Naive thymus-derived CD4-positive, alpha-beta T cell (primary cell): ENCODE measurements around the gene TLR9. TPM values are rescaled to one million over a fixed set of nuclear protein-coding genes. Genes with fewer than 3 reads are reported as not detected.

Experiments used
- ATAC-seq: fragments of 150-1000 bp; cut with Tn5 transposase; 2 replicates; pipeline ENCODE4 v1.10.0; 2021; ENCODE audit warnings: mild to moderate bottlenecking, moderate library complexity
- CTCF ChIA-PET: fragments of 350-600 bp; sonication (Branson Sonifier 250); formaldehyde crosslinking; loops from one replicate; lab custom pipeline; 2021; ENCODE audit warnings: antibody characterized with exemption; lab: Charles Lee
- POLR2A ChIA-PET: fragments of 350-600 bp; sonication (Branson Sonifier 250); formaldehyde crosslinking; loops from one replicate; lab custom pipeline; 2021; ENCODE audit warnings: antibody characterized with exemption, inconsistent platforms; lab: Charles Lee
- DNase-seq, 9 donors: peaks; one replicate each; pipeline versions ENCODE4 v3.0.0 to v3.0.0-alpha.2; 2020 to 2022; ENCODE audit warnings: mixed read lengths in 1 of 9
- H3K27ac ChIP-seq: one replicate; pipeline ENCODE4 v1.7.0; 2013; ENCODE audit warnings: mild to moderate bottlenecking, low read depth, low read length, moderate library complexity
- H3K27me3 ChIP-seq, 2 donors: one replicate each; pipeline ENCODE4 v1.7.0; 2013; ENCODE audit warnings: low read length in 2 of 2, mild to moderate bottlenecking in 2 of 2, moderate library complexity in 2 of 2; ENCODE audit not compliant: control insufficient read depth in 2 of 2, insufficient read depth in 2 of 2
- H3K36me3 ChIP-seq, 3 experiments: 1 replicate in 2 of 3; 2 replicates in 1 of 3; pipeline ENCODE4 v1.7.0; 2013; ENCODE audit warnings: low read length in 3 of 3, mild to moderate bottlenecking in 3 of 3, moderate library complexity in 1 of 3; ENCODE audit not compliant: insufficient read depth in 3 of 3, control insufficient read depth in 2 of 3
- H3K4me1 ChIP-seq, 2 donors: one replicate each; pipeline ENCODE4 v1.7.0; 2013; ENCODE audit warnings: low read length in 2 of 2, mild to moderate bottlenecking in 2 of 2, moderate library complexity in 1 of 2; ENCODE audit not compliant: control insufficient read depth in 2 of 2, insufficient read depth in 2 of 2
- H3K4me3 ChIP-seq: 2 replicates; pipeline ENCODE4 v1.7.0; 2013; ENCODE audit warnings: mild to moderate bottlenecking, low read length
- H3K9me3 ChIP-seq, 3 experiments: 1 replicate in 2 of 3; 2 replicates in 1 of 3; pipeline ENCODE4 v1.7.0; 2013; ENCODE audit warnings: low read length in 3 of 3; ENCODE audit not compliant: control insufficient read depth in 2 of 3
- H3K27ac Mint-ChIP-seq, 9 donors: one replicate each; pipeline ENCODE4 v1.8.0; 2020 to 2022; ENCODE audit warnings: mixed read lengths in 9 of 9, mild to moderate bottlenecking in 8 of 9, moderate library complexity in 5 of 9, inconsistent platforms in 2 of 9
- H3K27me3 Mint-ChIP-seq, 5 donors: one replicate each; pipeline ENCODE4 v1.8.0; 2021 to 2022; ENCODE audit warnings: mixed read lengths in 5 of 5, mild to moderate bottlenecking in 1 of 5
- H3K36me3 Mint-ChIP-seq, 5 donors: one replicate each; pipeline ENCODE4 v1.8.0; 2020 to 2022; ENCODE audit warnings: mixed read lengths in 5 of 5, mild to moderate bottlenecking in 3 of 5, inconsistent platforms in 1 of 5
- H3K4me1 Mint-ChIP-seq, 7 donors: one replicate each; pipeline ENCODE4 v1.8.0; 2020 to 2022; ENCODE audit warnings: mixed read lengths in 7 of 7, mild to moderate bottlenecking in 3 of 7, inconsistent platforms in 1 of 7
- H3K4me3 Mint-ChIP-seq, 10 donors: one replicate each; pipeline ENCODE4 v1.8.0; 2020 to 2022; ENCODE audit warnings: mild to moderate bottlenecking in 10 of 10, mixed read lengths in 10 of 10, moderate library complexity in 6 of 10, inconsistent platforms in 2 of 10
- H3K9me3 Mint-ChIP-seq, 11 donors: one replicate each; pipeline ENCODE4 v1.8.0; 2020 to 2022; ENCODE audit warnings: mixed read lengths in 11 of 11, mild to moderate bottlenecking in 4 of 11, inconsistent platforms in 1 of 11, moderate library complexity in 1 of 11
- intact Hi-C, 2 donors: fragments of 100-400 bp; cut with micrococcal nuclease; formaldehyde crosslinking; loops; one replicate each; pipeline ENCODE4 v1.15.1; 2023
- polyA plus RNA-seq, 2 donors: library from polyadenylated mRNA; unstranded; fragments of 300-500 nt; fragmentation: Illumina TruSeq; gene quantifications; one replicate each; pipeline ENCODE4 v1.2.3, GENCODE V29; 2021
- total RNA-seq, 6 experiments: library from RNA in 5 of 6; stranded (reverse) in 5 of 6; gene quantifications; 1 replicate in 5 of 6; 2 replicates in 1 of 6; pipeline ENCODE4 v1.2.3 and lab custom pipeline; 2021 to 2026

TLR9 gene
- total and polyA plus RNA-seq, 7 experiments from 2014 or later, result 0.16 to 2.5 (median 1.2) TPM; not detected in 1

DNA sequence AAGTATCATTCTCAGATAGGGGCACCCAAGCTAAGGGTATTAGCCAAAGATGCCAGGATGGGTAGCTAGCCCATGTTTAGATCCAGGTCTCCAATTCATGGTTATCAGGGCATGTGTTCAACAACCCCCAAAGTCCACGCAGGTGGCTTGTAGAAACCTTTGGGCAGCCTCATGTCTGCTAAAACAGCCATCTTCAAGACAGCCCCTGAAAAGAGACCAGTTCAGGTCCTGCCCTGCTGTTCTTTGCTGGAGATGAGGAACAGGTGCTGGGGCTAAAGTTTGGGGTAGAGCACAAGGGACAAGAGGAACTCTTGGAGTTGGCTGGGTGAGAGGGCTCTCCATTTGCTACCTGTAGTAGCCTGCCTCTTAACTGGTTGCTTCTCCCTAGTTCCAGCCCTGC is 24.7 kb upstream of the TLR9 start:
- intact Hi-C loops, result no loop called here
- ChIA-PET CTCF (interaction anchor here (1.2 to 3.2 kb wide), 4 partner anchors 10 to 28 kb away, joined by 4 to 16 read pairs (median 8); partner anchors contain the start of gene WDR82), POLR2A (interaction anchor here (1.2 to 46.3 kb wide), 8 partner anchors 9 to 34 kb away, joined by 3 to 1418 read pairs (median 24); partner anchors contain the start of genes GLYCTK, TWF2 and WDR82)
- ATAC-seq, result no peak
- Mint-ChIP-seq H3K4me3 (peak overlapping the region in 7 of 10 donors; percentile 15 to 87 (median 46)), H3K36me3 (peaks cover 8 to 48% (median 15%) of the 10 kb centered on the region in 5 donors), H3K9me3 (peaks cover 0 to 6% (median 0%) of the 10 kb centered on the region in 11 donors), H3K27ac (peak overlapping the region; percentile 56 to 99 (median 92)), H3K27me3 (peaks cover 0 to 4% (median 0%) of the 10 kb centered on the region in 5 donors), H3K4me1 (peaks cover 38 to 90% (median 85%) of the 10 kb centered on the region in 7 donors)
- no peaks in the 10 kb centered on the region for H3K9me3 ChIP-seq
- H3K4me3 ChIP-seq, result no peak overlapping the region
- peak overlapping the region; percentile 87 for H3K27ac ChIP-seq
- H3K36me3 ChIP-seq, result peaks cover 0 to 34% (median under 1%) of the 10 kb centered on the region in 3 experiments
- DNase-seq, result no peak
- H3K4me1 ChIP-seq, result peaks cover 55 to 85% of the 10 kb centered on the region in 2 donors
- no peaks in the 10 kb centered on the region for H3K27me3 ChIP-seq

DNA sequence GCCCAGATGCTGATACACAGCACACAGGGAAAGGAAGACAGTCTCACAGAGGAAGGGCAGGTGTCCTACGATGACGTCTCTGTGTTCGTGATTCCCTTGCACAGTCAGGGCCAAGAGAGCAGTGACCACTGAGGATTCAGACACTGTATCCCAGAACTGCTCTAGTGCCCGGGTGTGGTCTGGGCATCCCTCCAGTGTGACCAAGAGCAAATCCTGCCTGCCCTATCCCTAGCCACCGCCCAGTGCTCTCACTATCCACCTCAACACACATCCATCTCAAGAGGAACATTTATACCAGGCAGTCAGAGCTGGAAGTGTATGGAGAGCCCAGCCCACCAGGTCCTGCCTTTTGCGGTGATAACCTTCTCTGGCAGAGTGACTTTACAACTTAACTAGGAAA is 24.2 kb upstream of the TLR9 start:
- no peak for DNase-seq
- Histone ChIP-seq H3K27me3 (no peaks in the 10 kb centered on the region), H3K9me3 (no peaks in the 10 kb centered on the region), H3K36me3 (peaks cover 0 to 34% (median 0%) of the 10 kb centered on the region in 3 experiments), H3K27ac (peak overlapping the region; percentile 87), H3K4me3 (no peak overlapping the region), H3K4me1 (peaks cover 57 to 85% of the 10 kb centered on the region in 2 donors)
- CTCF ChIA-PET, result interaction anchor here (1.2 to 3.2 kb wide), 6 partner anchors 9 to 30 kb away, joined by 3 to 16 read pairs (median 4); partner anchors contain the start of genes TWF2 and WDR82
- Mint-ChIP-seq H3K9me3 (peaks cover 0 to 6% (median 0%) of the 10 kb centered on the region in 11 donors), H3K36me3 (peaks cover 7 to 45% (median 15%) of the 10 kb centered on the region in 5 donors), H3K4me1 (peaks cover 37 to 90% (median 86%) of the 10 kb centered on the region in 7 donors), H3K27me3 (peaks cover 0 to 4% (median 0%) of the 10 kb centered on the region in 5 donors), H3K4me3 (peak overlapping the region in 9 of 10 donors; percentile 6 to 87 (median 45)), H3K27ac (peak overlapping the region; percentile 56 to 99 (median 92))
- no peak for ATAC-seq
- intact Hi-C loops, result no loop called here
- POLR2A ChIA-PET, result interaction anchor here (0.8 to 46.3 kb wide), 12 partner anchors 10 to 34 kb away, joined by 3 to 1418 read pairs (median 9); partner anchors contain the start of genes GLYCTK, TWF2 and WDR82

GRCh38 chr3:52248816-52249547 is 23.5 kb upstream of the TLR9 start:
- ChIA-PET CTCF (interaction anchor here (1.2 to 3.2 kb wide), 6 partner anchors 10 to 31 kb away, joined by 3 to 16 read pairs (median 4); partner anchors contain the start of genes TWF2 and WDR82), POLR2A (interaction anchor here (0.8 to 46.3 kb wide), 9 partner anchors 8 to 35 kb away, joined by 3 to 1418 read pairs (median 18); partner anchors contain the start of genes GLYCTK, TWF2 and WDR82)
- Mint-ChIP-seq H3K36me3 (peaks cover 7 to 45% (median 15%) of the 10 kb centered on the region in 5 donors), H3K27ac (peak overlapping the region; percentile 79 to 99 (median 92)), H3K27me3 (peaks cover 0 to 4% (median 0%) of the 10 kb centered on the region in 5 donors), H3K4me1 (peaks cover 40 to 90% (median 86%) of the 10 kb centered on the region in 7 donors), H3K4me3 (peak overlapping the region in 9 of 10 donors; percentile 36 to 87 (median 61)), H3K9me3 (peaks cover 0 to 6% (median 0%) of the 10 kb centered on the region in 11 donors)
- peaks cover 0 to 34% (median 0%) of the 10 kb centered on the region in 3 experiments for H3K36me3 ChIP-seq
- intact Hi-C loops, result no loop called here
- H3K27me3 ChIP-seq, result no peaks in the 10 kb centered on the region
- no peaks in the 10 kb centered on the region for H3K9me3 ChIP-seq
- no peak overlapping the region for H3K4me3 ChIP-seq
- H3K4me1 ChIP-seq, result peaks cover 57 to 85% of the 10 kb centered on the region in 2 donors
- H3K27ac ChIP-seq, result peak overlapping the region; percentile 87
- DNase-seq (peak in 1 of 9 donors; percentile 34), ATAC-seq (no peak)

GRCh38 chr3:52248165-52248541 is 22.7 kb upstream of the TLR9 start:
- ChIA-PET POLR2A (interaction anchor here (0.7 to 46.3 kb wide), 9 partner anchors 8 to 36 kb away, joined by 3 to 1418 read pairs (median 18); partner anchors contain the start of genes GLYCTK, TWF2 and WDR82), CTCF (interaction anchor here (1.4 to 3.2 kb wide), 3 partner anchors 17 to 30 kb away, joined by 4 to 16 read pairs (median 9); partner anchors contain the start of gene WDR82)
- Histone ChIP-seq H3K36me3 (peaks cover 0 to 34% (median 0%) of the 10 kb centered on the region in 3 experiments), H3K4me3 (peak overlapping the region; percentile 6), H3K9me3 (no peaks in the 10 kb centered on the region), H3K4me1 (peaks cover 56 to 85% of the 10 kb centered on the region in 2 donors), H3K27me3 (no peaks in the 10 kb centered on the region), H3K27ac (peak overlapping the region; percentile 87)
- H3K27ac Mint-ChIP-seq, result peak overlapping the region; percentile 66 to 99 (median 92)
- H3K9me3 Mint-ChIP-seq, result peaks cover 0 to 9% (median 0%) of the 10 kb centered on the region in 11 donors
- H3K4me1 Mint-ChIP-seq, result peaks cover 39 to 90% (median 85%) of the 10 kb centered on the region in 7 donors
- H3K36me3 Mint-ChIP-seq, result peaks cover 6 to 43% (median 14%) of the 10 kb centered on the region in 5 donors
- no peak for ATAC-seq
- intact Hi-C loops, result no loop called here
- DNase-seq, result no peak
- peak overlapping the region; percentile 43 to 91 (median 86) for H3K4me3 Mint-ChIP-seq
- peaks cover 0 to 2% (median 0%) of the 10 kb centered on the region in 5 donors for H3K27me3 Mint-ChIP-seq

DNA sequence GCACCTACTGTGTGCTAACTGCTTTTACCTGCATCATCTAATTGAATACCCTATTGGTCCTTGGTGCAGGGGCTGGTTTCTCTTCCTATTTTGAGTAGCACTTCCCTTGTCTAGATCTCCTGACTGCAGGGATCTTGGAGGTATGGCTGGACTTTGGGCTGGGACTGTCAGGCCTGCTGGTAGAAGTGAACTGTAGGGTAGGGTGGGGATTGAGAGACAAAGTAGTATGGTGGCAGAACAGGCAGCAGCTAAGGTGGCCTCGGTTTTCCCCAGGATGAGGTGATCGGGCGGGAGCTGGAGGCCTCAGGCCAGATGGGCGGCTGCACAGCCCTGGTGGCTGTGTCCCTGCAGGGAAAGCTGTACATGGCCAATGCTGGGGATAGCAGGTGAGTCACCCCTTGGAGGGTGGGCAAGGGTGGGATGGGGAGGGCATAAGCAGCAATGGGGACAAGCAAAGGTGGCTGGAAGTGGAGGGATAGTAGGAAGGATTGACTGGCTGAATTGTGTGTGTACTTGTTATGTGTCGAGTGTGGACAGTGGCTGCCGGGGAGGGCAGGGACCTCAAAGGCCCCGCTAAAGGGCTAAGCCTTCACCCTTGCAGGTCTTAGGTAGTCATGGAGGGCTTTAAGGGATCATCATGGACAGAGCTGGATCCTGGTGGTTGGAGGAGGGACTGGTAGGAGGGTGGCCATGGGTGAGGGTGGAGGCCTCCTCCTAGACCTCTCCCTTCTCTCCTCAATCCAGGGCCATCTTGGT is 22.1 kb upstream of the TLR9 start:
- peaks cover 34 to 87% (median 82%) of the 10 kb centered on the region in 7 donors for H3K4me1 Mint-ChIP-seq
- H3K4me3 ChIP-seq, result peak overlapping the region; percentile 79
- intact Hi-C loops, result no loop called here
- peaks cover 0 to 9% (median 0%) of the 10 kb centered on the region in 11 donors for H3K9me3 Mint-ChIP-seq
- H3K27me3 Mint-ChIP-seq, result peaks cover 0 to 1% (median 0%) of the 10 kb centered on the region in 5 donors
- peaks cover 0 to 34% (median 0%) of the 10 kb centered on the region in 3 experiments for H3K36me3 ChIP-seq
- no peaks in the 10 kb centered on the region for H3K9me3 ChIP-seq
- peaks cover 51 to 79% of the 10 kb centered on the region in 2 donors for H3K4me1 ChIP-seq
- H3K4me3 Mint-ChIP-seq, result peak overlapping the region; percentile 83 to 91 (median 87)
- DNase-seq, result no peak
- no peak for ATAC-seq
- no peaks in the 10 kb centered on the region for H3K27me3 ChIP-seq
- H3K36me3 Mint-ChIP-seq, result peaks cover 3 to 38% (median 11%) of the 10 kb centered on the region in 5 donors
- ChIA-PET POLR2A (interaction anchor here (0.7 to 46.3 kb wide), 9 partner anchors 9 to 36 kb away, joined by 3 to 1418 read pairs (median 18); partner anchors contain the start of genes GLYCTK, TWF2 and WDR82), CTCF (interaction anchor here (2.8 to 3.2 kb wide), 2 partner anchors 24 to 30 kb away, joined by 9 to 16 read pairs; partner anchors contain the start of gene WDR82)
- peak overlapping the region; percentile 66 to 99 (median 95) for H3K27ac Mint-ChIP-seq
- peak overlapping the region; percentile 91 for H3K27ac ChIP-seq
